H9 (cell line): Measurements from ENCODE around the gene NKAIN2. TPM values are rescaled to one million over a fixed set of nuclear protein-coding genes. Genes with fewer than 3 reads are reported as not detected.

ENCODE experiments used
- DNase-seq: peaks from one replicate; pipeline ENCODE4 v3.0.0-alpha.2; 2017
- H2AFZ ChIP-seq: one replicate; pipeline ENCODE4 v1.6.1; 2013; ENCODE audit warnings: mild to moderate bottlenecking, low read length, control low read depth, moderate library complexity
- H2AK5ac ChIP-seq: 2 replicates; pipeline ENCODE4 v1.6.1; 2013; ENCODE audit warnings: low read length, control low read depth, mixed read lengths; ENCODE audit not compliant: insufficient read length
- H2BK120ac ChIP-seq: one replicate; pipeline ENCODE4 v1.6.1; 2013; ENCODE audit warnings: low read depth, mild to moderate bottlenecking, low read length, control low read depth, inconsistent platforms; ENCODE audit not compliant: poor library complexity, severe bottlenecking
- H2BK12ac ChIP-seq: 2 replicates; pipeline ENCODE4 v1.6.1; 2013; ENCODE audit warnings: low read length, control low read depth, mixed read lengths, low read depth; ENCODE audit not compliant: insufficient read length
- H2BK15ac ChIP-seq: 2 replicates; pipeline ENCODE4 v1.6.1; 2013; ENCODE audit warnings: low read depth, low read length, control low read depth
- H2BK20ac ChIP-seq: one replicate; pipeline ENCODE4 v1.6.1; 2013; ENCODE audit warnings: low read depth, mild to moderate bottlenecking, low read length, control low read depth, inconsistent platforms; ENCODE audit not compliant: poor library complexity, severe bottlenecking
- H2BK5ac ChIP-seq: 2 replicates; pipeline ENCODE4 v1.6.1; 2013; ENCODE audit warnings: low read length, control low read depth, mixed read lengths; ENCODE audit not compliant: insufficient read length
- H3K14ac ChIP-seq: 2 replicates; pipeline ENCODE4 v1.6.1; 2013; ENCODE audit warnings: low read length, control low read depth; ENCODE audit not compliant: insufficient read depth
- H3K18ac ChIP-seq: 2 replicates; pipeline ENCODE4 v1.6.1; 2013; ENCODE audit warnings: low read depth, mild to moderate bottlenecking, mixed read lengths, low read length, control low read depth; ENCODE audit not compliant: insufficient read length
- H3K23ac ChIP-seq: 2 replicates; pipeline ENCODE4 v1.6.1; 2013; ENCODE audit warnings: low read length, control low read depth, mixed read lengths, low read depth; ENCODE audit not compliant: insufficient read length
- H3K23me2 ChIP-seq: 2 replicates; pipeline ENCODE4 v1.6.1; 2013; ENCODE audit warnings: low read depth, mild to moderate bottlenecking, mixed read lengths, low read length, control low read depth; ENCODE audit not compliant: insufficient read length, poor library complexity, severe bottlenecking
- H3K27ac ChIP-seq: 2 replicates; pipeline ENCODE4 v1.5.1; 2013; ENCODE audit warnings: low read length, control low read depth, mixed read lengths, low read depth; ENCODE audit not compliant: insufficient read length
- H3K27me3 ChIP-seq: 2 replicates; pipeline ENCODE4 v1.6.1; 2013; ENCODE audit warnings: low read length, control low read depth, inconsistent platforms; ENCODE audit not compliant: insufficient read depth
- H3K4ac ChIP-seq: 2 replicates; pipeline ENCODE4 v1.6.1; 2013; ENCODE audit warnings: low read depth, mild to moderate bottlenecking, control low read depth, inconsistent platforms, low read length, moderate library complexity
- H3K4me1 ChIP-seq: 2 replicates; pipeline ENCODE4 v1.6.1; 2013; ENCODE audit warnings: low read length, control low read depth, inconsistent platforms; ENCODE audit not compliant: insufficient read depth
- H3K4me2 ChIP-seq: 2 replicates; pipeline ENCODE4 v1.6.1; 2013; ENCODE audit warnings: low read length, control low read depth, mixed read lengths; ENCODE audit not compliant: insufficient read length, insufficient read depth
- H3K56ac ChIP-seq: 2 replicates; pipeline ENCODE4 v1.6.1; 2013; ENCODE audit warnings: low read depth, mild to moderate bottlenecking, mixed read lengths, low read length, control low read depth; ENCODE audit not compliant: insufficient read length
- H3K79me1 ChIP-seq: 2 replicates; pipeline ENCODE4 v1.6.1; 2013; ENCODE audit warnings: low read depth, mild to moderate bottlenecking, moderate library complexity, low read length, control low read depth, inconsistent platforms; ENCODE audit not compliant: insufficient read depth, poor library complexity, severe bottlenecking
- H3K79me2 ChIP-seq: 2 replicates; pipeline ENCODE4 v1.6.1; 2013; ENCODE audit warnings: low read length, control low read depth, inconsistent platforms; ENCODE audit not compliant: insufficient read depth
- H3K9ac ChIP-seq: 2 replicates; pipeline ENCODE4 v1.6.1; 2013; ENCODE audit warnings: low read length, control low read depth, mixed read lengths; ENCODE audit not compliant: insufficient read length; ENCODE audit errors: extremely low read depth
- H3K9me3 ChIP-seq: one replicate; pipeline ENCODE4 v1.6.1; 2013; ENCODE audit warnings: low read depth, low read length, inconsistent platforms; ENCODE audit not compliant: control insufficient read depth
- H3T11ph ChIP-seq: one replicate; pipeline ENCODE4 v1.6.1; 2013; ENCODE audit warnings: mild to moderate bottlenecking, low read length, control low read depth, inconsistent platforms
- H4K20me1 ChIP-seq: one replicate; pipeline ENCODE4 v1.6.1; 2013; ENCODE audit not compliant: control insufficient read depth, insufficient read length, insufficient read depth
- H4K5ac ChIP-seq: 2 replicates; pipeline ENCODE4 v1.6.1; 2013; ENCODE audit warnings: low read depth, mild to moderate bottlenecking, mixed read lengths, low read length, control low read depth; ENCODE audit not compliant: insufficient read length
- H4K8ac ChIP-seq: replicated peaks from 2 replicates; pipeline ENCODE4 v1.6.1; 2013; ENCODE audit warnings: low read length, control low read depth, mixed read lengths, low read depth; ENCODE audit not compliant: insufficient read length
- H4K91ac ChIP-seq: 2 replicates; pipeline ENCODE4 v1.6.1; 2013; ENCODE audit warnings: low read depth, mild to moderate bottlenecking, moderate library complexity, mixed read lengths, low read length, control low read depth; ENCODE audit not compliant: insufficient read length
- H3K27ac Mint-ChIP-seq, 3 experiments: 2 replicates in 2 of 3; 3 replicates in 1 of 3; pipeline ENCODE4 v1.8.0; 2020 to 2021; ENCODE audit warnings: mixed read lengths in 3 of 3, mild to moderate bottlenecking in 1 of 3, moderate library complexity in 1 of 3
- H3K27me3 Mint-ChIP-seq: 2 replicates; pipeline ENCODE4 v1.8.0; 2021; ENCODE audit warnings: low read depth, mild to moderate bottlenecking, moderate library complexity, mixed read lengths
- H3K36me3 Mint-ChIP-seq, 3 experiments: 2 replicates in 2 of 3; 3 replicates in 1 of 3; pipeline ENCODE4 v1.8.0; 2020 to 2021; ENCODE audit warnings: low read depth in 3 of 3, mixed read lengths in 3 of 3; ENCODE audit not compliant: insufficient read depth in 1 of 3
- H3K4me1 Mint-ChIP-seq, 2 experiments: 2 replicates each; pipeline ENCODE4 v1.8.0; 2020; ENCODE audit warnings: mixed read lengths in 2 of 2
- H3K4me3 Mint-ChIP-seq, 2 experiments: 2 replicates in 1 of 2; 3 replicates in 1 of 2; pipeline ENCODE4 v1.8.0; 2020 to 2021; ENCODE audit warnings: mild to moderate bottlenecking in 2 of 2, mixed read lengths in 2 of 2, moderate library complexity in 1 of 2
- H3K9me3 Mint-ChIP-seq, 2 experiments: 2 replicates in 1 of 2; 3 replicates in 1 of 2; pipeline ENCODE4 v1.8.0; 2020; ENCODE audit warnings: mild to moderate bottlenecking in 2 of 2, mixed read lengths in 2 of 2, moderate library complexity in 1 of 2
- WGBS: extraction: QIAGEN DNeasy Blood & Tissue Kit; methylation state at CpG from one replicate; pipeline ENCODE4 v1.1.7; 2013; ENCODE audit warnings: missing lambda C conversion rate, low lambda C conversion rate, mixed read lengths; ENCODE audit not compliant: insufficient read length; ENCODE audit errors: extremely low coverage; 5-methylcytosine and 5-hydroxymethylcytosine counted together
- total RNA-seq: library from RNA; stranded (reverse); gene quantifications from 2 replicates; pipeline ENCODE4 v1.2.1, GENCODE V29; 2021
- TF ChIP-seq, protein P1 (sequence below): fragments of 200-600 bp; sonication (generic); conservative IDR thresholded peaks from 3 replicates; pipeline ENCODE4 v1.8.0; 2021; ENCODE audit warnings: antibody characterized with exemption, mild to moderate bottlenecking

The NKAIN2 gene
- total RNA-seq, 1 experiment from 2014 or later, result 0.17 TPM

GRCh38 chr6:123875784-123876183, 72.1 kb downstream of the NKAIN2 start:
- Histone ChIP-seq H3K4ac (no peak overlapping the region), H3K9ac (no peak overlapping the region), H2BK120ac (no peak overlapping the region), H3K27ac (no peak overlapping the region), H3K79me2 (no peaks in the 10 kb centered on the region), H2AFZ (no peak overlapping the region), H3K9me3 (no peaks in the 10 kb centered on the region), H2BK15ac (no peak overlapping the region), H3K79me1 (no peaks in the 10 kb centered on the region), H4K91ac (no peak overlapping the region), H4K20me1 (no peaks in the 10 kb centered on the region), H3K18ac (no peak overlapping the region), H3K23me2 (no peaks in the 10 kb centered on the region), H2BK12ac (no peak overlapping the region), H2BK5ac (no peak overlapping the region), H3T11ph (no peak overlapping the region), H3K23ac (no peak overlapping the region), H4K8ac (no peak overlapping the region), H3K27me3 (no peaks in the 10 kb centered on the region), H4K5ac (no peak overlapping the region), H2BK20ac (no peak overlapping the region), H3K56ac (no peak overlapping the region), H3K4me2 (no peak overlapping the region), H3K4me1 (no peaks in the 10 kb centered on the region), H2AK5ac (no peak overlapping the region), H3K14ac (no peak overlapping the region)
- no peak overlapping the region for H3K27ac Mint-ChIP-seq
- WGBS, result no CpG with 5 or more reads among the region's 1 CpG
- H3K4me1 Mint-ChIP-seq, result no peaks in the 10 kb centered on the region
- peaks cover 4% of the 10 kb centered on the region; the same call in 1 of the 2 replicates for H3K27me3 Mint-ChIP-seq
- H3K36me3 Mint-ChIP-seq, result no peaks in the 10 kb centered on the region
- H3K4me3 Mint-ChIP-seq, result no peak overlapping the region
- TF ChIP-seq, protein P1, sequence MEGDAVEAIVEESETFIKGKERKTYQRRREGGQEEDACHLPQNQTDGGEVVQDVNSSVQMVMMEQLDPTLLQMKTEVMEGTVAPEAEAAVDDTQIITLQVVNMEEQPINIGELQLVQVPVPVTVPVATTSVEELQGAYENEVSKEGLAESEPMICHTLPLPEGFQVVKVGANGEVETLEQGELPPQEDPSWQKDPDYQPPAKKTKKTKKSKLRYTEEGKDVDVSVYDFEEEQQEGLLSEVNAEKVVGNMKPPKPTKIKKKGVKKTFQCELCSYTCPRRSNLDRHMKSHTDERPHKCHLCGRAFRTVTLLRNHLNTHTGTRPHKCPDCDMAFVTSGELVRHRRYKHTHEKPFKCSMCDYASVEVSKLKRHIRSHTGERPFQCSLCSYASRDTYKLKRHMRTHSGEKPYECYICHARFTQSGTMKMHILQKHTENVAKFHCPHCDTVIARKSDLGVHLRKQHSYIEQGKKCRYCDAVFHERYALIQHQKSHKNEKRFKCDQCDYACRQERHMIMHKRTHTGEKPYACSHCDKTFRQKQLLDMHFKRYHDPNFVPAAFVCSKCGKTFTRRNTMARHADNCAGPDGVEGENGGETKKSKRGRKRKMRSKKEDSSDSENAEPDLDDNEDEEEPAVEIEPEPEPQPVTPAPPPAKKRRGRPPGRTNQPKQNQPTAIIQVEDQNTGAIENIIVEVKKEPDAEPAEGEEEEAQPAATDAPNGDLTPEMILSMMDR, result no peak
- no peak for DNase-seq
- H3K9me3 Mint-ChIP-seq, result no peaks in the 10 kb centered on the region
